ENCODE data around the gene BLM. TPM values are rescaled to one million over a fixed set of nuclear protein-coding genes. Genes with fewer than 3 reads are reported as not detected.

The BLM gene
- total RNA-seq, 4 donors from 2014 or later = 1.7 to 13.2 (median 4.2) TPM

DNA sequence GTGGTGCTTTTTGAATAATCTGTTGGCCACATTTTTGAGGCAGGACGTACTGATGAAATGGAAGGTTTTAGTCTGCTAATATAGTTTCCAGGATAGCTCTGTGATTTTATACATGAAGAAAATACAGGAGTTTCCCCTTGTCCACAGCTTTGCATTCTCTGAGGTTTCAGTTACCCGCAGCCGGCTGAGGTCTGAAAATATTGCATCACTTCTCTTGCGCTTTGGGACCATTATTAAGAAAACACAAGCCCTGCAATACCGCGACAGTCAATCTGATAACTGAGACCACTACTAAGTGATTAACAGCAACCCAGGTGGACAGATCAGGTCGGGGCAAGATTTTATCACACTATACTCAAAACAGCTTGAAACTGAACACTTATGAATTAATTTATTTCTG is 33.0 kb downstream of the BLM start:
- no peak for TF ChIP-seq CTCF (IDR thresholded peaks at IDR 0.05)
- DNase-seq (ENCODE audit: low spot score) = no peak
- ATAC-seq (ENCODE audit: low FRiP score) = no peak

- no peak for TF ChIP-seq CTCF (IDR thresholded peaks at IDR 0.05)
- no peak for DNase-seq (ENCODE audit: low spot score)
Measured at GRCh38 chr15:90751300-90751825, 34.2 kb downstream of the BLM start.

DNA sequence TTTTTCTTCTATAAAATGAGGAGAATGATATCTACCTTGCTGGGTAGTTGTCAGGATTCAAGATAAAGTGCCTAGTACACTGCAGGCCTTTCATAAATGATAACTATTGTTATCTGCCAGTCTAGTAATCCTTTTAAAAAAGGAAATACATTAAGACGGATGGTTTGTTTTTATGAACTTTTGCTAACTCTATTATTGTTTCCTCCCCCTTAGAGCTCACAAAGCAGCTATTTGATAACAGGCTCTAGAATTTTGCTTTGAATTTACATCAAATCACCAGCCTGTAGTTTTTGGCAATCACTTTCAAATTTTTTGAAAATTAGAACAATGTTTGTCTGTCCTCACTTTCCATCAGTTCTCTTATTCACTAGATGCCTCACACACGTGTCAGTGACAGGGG is 39.8 kb downstream of the BLM start:
- no peak for TF ChIP-seq CTCF (IDR thresholded peaks at IDR 0.05)
- no peak for DNase-seq (ENCODE audit: low spot score)
- ATAC-seq (ENCODE audit: low FRiP score) = no peak

More at GRCh38 chr15:90751300-90751825, 34.2 kb downstream of the BLM start:
- ATAC-seq (ENCODE audit: low FRiP score) = no peak

DNA sequence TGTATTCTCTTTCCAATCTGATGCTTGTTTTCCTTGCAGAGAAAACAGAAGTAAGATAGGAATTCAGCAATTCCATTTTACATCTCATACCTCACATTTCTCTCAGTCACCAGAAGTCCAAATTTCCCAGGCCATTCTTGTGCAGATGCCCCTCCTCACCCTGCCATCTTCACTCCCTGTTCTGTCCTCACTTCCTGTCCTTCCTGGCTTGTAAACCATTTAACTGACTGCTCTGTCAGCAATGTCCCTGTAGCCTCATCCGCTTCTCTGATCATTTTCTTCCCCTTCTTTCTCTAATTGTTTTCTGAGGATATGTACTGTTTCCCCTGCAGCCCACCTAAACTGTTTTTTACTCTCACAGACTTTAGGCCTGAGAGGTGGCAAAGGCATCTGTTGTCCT is 40.3 kb downstream of the BLM start:
- no peak for ATAC-seq (ENCODE audit: low FRiP score)
- no peak for TF ChIP-seq CTCF (IDR thresholded peaks at IDR 0.05)
- DNase-seq (ENCODE audit: low spot score) = no peak

GRCh38 chr15:90760661-90761232 is 43.6 kb downstream of the BLM start:
- DNase-seq (ENCODE audit: low spot score) (no peak), ATAC-seq (ENCODE audit: low FRiP score) (no peak)
- no peak for TF ChIP-seq CTCF (IDR thresholded peaks at IDR 0.05)

DNA sequence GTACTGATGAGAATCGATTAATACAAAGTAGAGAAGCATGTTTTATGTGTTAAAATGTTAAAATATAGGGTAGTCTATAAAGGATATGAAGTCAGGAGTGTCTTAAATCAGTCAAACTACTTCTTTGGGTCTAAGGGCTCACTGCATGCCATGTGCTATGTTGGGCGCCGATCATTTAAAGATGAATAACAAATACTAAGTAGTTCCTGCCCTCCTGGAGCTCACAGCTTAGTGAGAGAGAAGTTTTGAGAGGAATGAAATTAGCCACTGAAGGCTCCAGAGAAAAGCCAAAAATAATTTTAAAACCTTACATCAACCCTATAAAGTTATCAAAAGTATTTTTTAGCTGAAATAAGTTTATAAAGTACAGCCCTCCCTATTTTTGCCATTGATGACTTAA is 44.5 kb downstream of the BLM start:
- TF ChIP-seq CTCF (IDR thresholded peaks at IDR 0.05) = no peak

DNA sequence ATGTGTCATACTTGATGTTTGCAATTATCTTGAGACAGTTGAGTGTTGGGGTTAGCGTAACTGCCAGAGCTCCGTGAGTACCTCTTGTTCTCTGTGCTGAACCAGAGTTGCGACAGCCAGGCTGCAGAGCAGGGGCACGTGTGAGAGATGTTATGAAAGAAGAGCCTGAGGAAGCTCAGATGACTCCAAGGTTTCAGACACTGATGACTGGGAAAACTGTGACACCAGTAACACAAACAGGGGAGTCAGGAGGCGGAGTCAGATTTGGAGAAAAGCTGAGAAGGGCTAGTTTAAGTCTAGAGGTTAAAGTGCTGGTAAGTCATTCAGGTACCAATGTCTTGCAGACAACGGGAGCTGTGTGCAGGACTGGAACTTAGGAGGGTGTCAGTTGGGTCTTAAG is 45.0 kb downstream of the BLM start:
- peak; percentile 32 for DNase-seq (ENCODE audit: low spot score)
- peak; percentile 64 for ATAC-seq (ENCODE audit: low FRiP score)
- TF ChIP-seq CTCF (IDR thresholded peaks at IDR 0.05) = no peak

More for the DNA sequence above, 44.5 kb downstream of the BLM start:
- DNase-seq (ENCODE audit: low spot score) = no peak
- peak; percentile 10 for ATAC-seq (ENCODE audit: low FRiP score)

Data from omental fat pad (tissue), 4 donors.